Activated T-cell treated with anti-CD3 and anti-CD28 coated beads for 24 hours (primary cell): Measurements from ENCODE around the gene AGO3.
"Not testable (repeated sequence)": the region's sequence is repeated elsewhere in the genome, so short reads cannot be mapped to it uniquely, and the experiment has no call there.

Experiments used
- DNase-seq: peaks from one replicate; pipeline ENCODE4 v3.0.0-alpha.2; 2020; ENCODE audit warnings: low read depth

The AGO3 gene

DNA sequence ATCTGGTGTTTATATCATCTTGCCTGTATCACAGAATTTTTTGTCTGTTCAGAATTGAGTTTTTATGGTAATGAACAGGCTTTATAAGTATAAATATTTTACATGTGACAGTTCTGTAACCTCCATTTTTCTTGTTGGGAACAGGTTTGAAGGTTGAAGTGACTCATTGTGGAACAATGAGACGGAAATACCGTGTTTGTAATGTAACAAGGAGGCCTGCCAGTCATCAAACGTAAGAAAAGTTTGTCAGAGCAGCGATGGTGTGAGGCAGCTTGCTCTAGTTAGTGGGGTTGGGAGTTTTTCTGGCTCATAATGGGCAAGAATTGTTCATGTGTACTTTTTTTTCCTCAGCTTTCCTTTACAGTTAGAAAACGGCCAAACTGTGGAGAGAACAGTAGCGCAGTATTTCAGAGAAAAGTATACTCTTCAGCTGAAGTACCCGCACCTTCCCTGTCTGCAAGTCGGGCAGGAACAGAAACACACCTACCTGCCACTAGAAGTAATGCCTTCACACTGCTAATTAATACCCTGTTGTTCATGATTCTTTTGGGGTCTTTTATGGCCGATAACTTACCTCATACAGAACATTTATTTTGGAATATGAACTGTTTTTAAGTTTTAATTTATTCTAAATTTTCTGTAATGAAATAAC, 77.8 kb downstream of the AGO3 start:
- no peak for DNase-seq

DNA sequence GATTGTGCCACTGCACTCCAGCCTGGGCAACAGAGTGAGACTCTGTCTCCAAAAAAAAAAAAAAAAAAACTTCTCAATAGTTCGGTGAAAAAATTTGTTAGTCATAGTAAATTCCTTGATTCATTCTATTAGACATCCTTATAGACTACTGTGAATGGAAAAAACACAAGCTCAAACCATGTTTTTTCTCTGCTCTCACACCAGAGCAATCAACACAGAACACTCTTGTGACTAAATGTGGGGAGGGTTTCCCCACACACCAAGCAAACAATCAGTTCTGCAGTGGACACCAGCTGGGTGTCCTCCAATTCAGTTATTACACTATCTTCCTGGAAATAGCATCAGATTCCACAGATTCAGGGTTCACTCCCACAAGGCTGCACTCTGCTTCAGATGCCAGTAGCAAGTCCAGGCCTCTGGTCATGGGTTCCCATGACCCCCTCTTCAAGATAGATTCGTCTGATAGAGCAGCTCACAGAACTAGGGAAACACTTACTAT, 83.9 kb downstream of the AGO3 start:
- no peak for DNase-seq

DNA sequence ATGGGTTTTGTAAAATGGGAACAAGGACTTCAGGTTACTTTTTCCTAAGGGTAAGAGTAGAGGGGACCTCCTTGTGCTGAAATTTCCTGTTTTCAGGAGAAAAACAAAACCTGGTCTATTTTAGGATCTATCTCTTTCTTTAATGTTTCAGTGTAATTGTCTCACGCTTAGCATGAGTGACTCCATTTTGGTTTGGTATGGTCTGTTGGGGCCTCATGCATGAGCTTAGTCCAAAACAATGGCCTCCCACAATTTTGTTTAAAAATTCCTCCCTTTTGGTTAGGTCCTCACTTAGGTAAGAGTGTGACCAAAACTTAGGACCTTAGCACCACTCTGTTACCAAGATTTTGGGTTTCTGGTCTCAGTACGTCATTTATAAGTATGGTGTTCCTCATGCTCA, 85.8 kb downstream of the AGO3 start:
- no peak for DNase-seq

DNA sequence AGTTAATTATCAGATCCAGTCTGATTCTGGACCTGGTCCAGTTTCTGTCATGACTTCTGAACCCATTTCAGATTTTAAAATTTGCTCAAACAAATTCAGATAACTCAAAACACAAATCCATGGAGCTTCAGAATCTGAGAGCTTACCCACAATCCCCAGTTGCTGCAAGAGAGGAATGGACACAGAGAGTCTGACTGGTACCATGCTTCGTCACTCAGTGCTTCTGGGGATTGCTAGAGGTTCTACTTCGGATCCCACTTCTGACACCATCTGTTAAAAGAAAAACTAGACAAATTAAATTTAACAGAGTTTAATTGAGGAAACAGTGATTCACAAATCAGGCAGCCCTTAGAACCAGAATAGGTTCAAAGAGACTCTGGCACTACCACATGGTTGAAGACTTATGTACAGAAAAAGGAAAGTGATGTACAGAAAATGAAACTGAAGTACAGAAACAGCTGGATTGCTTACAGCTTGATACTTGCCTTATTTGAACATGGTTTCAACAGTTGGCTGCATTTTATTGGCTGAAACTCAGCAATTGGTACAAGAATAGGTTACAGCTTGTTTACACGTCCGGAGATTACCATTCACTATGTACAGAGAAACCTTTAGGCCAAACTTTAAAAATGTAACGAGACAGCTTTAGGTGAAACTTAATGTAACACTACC, 92.3 kb downstream of the AGO3 start:
- no peak for DNase-seq

DNA sequence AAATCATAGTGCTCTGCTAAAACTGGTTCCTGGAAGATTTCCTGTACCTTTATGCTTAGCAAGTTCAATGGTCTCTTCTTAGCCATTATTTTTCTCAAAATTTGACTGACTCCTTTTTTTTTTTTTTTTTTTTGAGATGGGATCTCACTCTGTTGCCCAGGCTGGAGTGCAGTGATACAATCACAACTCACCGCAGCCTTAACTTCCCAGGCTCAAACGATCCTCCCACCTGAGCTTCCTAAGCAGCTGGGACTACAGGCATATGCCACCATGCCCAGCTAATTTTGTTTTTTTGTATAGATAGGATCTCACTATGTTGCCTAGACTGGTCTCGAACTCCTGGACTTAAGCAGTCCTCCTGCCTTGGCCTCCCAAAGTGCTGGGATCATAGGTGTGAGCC, 93.1 kb downstream of the AGO3 start:
- not testable (repeated sequence) for DNase-seq

DNA sequence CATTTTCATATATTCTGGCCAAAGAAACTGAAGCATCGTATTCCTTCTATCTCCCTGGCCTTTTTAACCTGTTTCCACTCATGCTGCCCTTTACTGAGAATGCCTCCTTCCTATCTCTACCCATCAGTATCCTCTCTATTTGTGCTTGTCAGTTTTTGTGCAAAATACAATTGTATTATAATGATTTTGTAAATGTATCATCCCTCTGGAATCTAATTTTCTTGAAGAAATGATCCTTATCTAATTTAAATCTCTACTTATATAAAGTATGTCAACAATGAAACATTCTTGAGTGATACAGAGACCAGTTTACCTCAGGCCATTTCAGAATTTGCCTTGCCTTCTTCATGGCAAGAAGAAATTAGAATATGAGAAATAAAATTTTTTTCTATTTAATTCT, 93.9 kb downstream of the AGO3 start:
- DNase-seq = no peak

DNA sequence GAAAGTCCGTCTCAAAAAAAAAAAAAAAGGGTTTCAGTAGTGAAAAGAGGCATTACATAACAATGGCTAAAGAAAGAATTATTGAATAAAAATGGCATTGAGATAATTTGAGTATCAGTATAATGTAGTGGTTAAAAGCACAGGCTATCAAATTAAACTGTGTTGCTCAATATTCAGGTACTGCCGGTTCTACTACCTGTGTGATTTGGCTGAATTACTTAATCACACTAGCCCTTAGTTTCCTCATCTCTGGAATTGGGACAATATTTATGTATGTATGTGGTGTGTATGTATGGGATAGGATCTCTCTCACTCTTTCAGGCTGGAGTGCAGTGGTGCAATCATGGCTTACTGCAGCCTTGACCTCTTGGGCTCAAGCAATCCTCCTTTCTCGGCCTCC, 96.9 kb downstream of the AGO3 start:
- no peak for DNase-seq

DNA sequence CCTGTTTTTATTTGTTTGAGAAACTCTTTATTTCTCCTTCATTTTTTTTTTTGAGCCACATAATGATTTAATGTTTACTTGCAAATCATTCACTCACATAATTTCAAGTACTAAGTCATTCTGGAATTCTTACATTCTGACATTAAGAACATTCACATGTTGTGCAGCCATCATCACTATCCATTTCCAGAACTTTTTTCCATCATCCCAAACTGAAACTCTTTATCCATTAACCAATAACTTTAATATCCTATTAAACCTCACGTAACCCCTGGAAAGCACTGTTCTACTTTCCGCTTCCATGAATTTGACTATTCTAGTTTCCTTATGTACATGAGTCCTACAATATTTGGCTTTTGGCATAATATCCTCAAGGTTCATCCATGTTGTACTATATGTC, 100.5 kb downstream of the AGO3 start:
- no peak for DNase-seq

DNA sequence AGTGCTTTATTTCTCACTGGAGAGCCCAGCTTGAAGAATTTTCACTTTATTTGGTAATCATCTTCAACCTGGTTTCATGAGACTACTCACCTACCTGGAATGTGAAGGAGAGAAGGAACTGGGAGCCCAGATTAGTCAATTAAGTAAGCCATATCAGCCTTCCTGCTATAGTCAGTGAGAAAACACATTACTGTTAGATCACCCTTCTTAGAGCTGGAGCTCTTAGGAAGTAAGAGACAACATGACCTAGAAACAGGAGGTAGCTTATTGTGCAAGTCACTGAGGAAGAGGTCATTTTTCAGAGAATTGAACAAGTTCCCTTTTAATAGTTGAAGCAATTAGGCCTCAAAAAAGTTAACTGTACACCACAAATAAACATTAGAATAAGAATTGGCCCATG, 103.8 kb downstream of the AGO3 start:
- no peak for DNase-seq

DNA sequence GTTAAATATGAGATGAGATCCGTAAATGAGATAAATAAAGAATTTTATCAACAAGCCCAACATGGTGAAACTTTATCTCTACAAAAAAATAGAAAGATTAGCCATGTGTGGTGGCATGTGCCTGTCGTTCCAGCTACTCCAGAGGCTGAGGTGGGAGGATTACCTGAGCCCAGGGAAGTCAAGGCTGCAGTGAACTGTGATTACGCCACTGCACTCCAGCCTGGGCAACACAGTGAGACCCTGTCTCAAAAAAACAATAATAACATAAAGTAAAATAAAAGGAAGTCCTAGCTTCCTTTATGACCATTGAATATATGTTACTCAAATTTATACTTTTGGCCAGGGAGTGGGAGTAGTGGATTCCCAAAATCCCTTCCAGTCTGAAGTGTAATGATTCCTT, 104.2 kb downstream of the AGO3 start:
- DNase-seq = no peak

DNA sequence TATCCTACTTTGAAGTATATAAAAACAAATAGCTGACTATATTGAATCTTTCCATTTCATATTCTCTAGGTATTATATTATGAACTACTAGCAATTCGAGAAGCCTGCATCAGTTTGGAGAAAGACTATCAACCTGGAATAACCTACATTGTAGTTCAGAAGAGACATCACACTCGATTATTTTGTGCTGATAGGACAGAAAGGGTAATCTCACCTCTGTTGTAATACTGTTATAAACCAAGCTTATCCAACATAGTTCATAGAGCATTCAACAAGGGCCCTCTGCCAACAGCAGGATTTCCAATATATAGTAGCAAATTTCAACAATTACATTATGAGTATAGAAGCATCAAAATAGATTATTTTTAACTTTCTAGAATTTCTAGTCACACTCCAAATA, 109.3 kb downstream of the AGO3 start:
- DNase-seq = no peak

DNA sequence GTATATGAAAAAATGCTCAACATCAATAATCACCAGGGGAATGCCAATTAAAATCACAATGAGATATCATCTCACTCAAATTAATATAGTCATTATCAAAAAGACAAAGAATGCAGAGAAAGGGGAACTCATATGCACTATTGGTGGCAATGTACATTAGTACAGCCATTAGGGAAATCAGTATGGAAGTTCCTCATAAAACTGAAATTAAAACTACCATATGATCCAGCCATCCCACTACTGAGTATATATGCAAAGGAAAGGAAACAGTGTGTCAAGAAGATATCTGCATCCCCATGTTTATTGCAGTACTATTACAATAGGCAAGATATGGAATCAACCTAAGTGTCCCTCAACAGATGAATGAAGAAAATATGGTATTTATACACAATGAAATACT, 120.9 kb downstream of the AGO3 start:
- no peak for DNase-seq

DNA sequence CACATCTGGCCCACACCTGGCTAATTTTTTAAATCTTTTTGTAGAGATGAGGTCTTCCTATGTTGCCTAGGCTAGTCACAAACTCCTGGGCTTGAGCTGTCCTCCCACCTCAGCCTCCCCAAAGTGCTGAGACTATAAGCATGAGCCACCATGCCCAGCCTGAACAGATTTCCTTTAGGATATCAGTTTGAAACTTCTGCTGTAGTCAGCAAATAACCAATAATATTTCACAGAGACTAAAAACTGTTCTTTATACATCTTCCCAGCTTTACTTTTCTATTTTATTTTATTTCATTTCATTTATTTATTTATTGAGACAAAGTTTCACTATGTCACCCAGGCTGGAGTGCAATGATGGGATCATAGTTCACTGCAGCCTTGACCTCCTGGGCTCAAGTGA, 123.1 kb downstream of the AGO3 start:
- DNase-seq = no peak

DNA sequence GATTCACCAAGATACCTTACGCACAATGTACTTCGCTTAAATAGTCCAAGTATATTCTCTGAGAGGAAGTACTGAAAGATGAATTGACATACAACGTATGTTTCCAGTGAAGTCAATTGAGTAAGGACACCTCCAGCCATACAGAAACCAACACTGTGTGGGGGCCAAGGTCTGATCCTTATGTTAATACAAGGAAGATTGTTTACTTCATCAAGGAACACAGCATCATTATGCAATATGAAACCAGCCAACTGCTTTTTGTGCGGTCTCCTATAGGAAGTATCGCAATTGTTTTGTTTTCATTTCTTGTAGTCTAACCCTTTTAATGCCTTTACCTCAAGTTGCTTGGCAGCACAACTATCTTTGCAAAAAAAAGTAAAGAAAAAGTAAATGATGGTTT, 124.8 kb downstream of the AGO3 start:
- no peak for DNase-seq

DNA sequence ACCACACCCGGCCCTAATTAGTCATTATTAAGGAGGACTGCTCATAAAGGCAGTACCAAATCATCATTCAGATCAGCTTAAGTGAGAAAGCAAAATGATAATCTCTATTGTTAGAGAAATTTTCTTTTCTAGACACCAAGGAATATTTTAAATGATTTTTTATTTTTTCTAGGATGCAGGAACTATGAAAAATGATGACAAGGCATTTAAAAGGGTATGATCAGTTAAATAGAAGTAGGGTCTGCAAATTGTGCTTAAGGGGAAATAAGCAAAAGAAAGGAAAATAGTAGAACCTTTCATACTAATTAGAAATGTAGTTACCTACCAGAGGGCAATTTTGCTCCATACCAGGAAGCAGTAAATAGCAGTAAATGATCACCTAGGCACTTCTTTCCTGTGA, 131.4 kb downstream of the AGO3 start:
- no peak for DNase-seq

DNA sequence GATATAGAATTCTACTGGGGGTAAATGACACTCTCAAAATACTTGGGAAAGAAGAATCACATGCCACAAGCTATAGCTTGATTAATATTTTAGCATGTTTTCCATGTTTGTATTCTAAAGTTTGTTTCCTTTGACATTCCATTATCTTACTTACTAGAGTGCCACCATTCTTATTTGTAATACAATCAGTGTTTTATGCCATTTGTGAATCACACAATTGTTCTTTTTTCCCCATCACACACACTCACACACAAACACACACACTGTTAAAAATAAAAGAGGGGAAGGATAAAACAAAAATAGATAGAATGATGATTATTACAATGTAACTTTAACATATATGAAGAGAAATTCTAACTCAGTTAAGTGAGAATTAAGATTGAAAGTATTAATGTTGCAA, 137.0 kb downstream of the AGO3 start:
- DNase-seq = no peak

DNA sequence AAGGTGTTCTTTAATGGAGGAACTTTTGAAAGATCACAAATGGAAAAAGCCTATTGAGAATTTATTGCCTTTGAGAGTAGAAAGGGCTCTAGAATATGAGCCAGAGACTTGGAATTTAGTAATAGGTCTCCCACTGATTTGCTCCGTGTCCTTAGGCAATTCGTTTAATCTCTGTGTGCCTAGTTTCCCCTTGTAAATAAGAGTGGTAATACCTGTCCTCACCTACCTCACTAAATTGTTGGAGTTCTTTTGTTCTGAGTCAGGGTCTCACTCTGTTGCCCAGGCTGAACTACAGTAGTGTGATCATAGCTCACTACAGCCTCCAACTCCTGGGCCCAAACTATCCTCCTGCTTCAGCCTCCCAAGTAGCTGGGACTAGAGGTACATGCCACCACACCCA, 138.0 kb downstream of the AGO3 start:
- DNase-seq = no peak

DNA sequence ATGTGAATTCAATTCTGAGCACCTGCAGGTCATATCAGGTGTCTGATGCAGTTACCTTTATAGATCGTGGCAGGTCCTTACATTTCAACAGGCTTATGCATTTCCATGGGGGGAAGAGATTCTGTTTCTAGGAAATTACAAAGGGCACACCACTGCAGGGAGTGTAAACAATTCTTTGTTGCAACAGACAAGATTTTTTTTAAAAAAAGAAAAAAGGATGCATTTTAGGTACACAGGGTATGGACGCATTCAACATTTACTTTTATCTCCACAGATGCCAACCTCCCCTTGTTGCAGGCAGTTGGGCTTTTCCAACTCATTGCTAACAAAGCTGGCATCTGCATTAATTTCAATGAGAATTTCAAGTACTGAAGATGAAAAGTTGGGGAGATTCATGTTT, 139.4 kb downstream of the AGO3 start:
- DNase-seq = no peak

DNA sequence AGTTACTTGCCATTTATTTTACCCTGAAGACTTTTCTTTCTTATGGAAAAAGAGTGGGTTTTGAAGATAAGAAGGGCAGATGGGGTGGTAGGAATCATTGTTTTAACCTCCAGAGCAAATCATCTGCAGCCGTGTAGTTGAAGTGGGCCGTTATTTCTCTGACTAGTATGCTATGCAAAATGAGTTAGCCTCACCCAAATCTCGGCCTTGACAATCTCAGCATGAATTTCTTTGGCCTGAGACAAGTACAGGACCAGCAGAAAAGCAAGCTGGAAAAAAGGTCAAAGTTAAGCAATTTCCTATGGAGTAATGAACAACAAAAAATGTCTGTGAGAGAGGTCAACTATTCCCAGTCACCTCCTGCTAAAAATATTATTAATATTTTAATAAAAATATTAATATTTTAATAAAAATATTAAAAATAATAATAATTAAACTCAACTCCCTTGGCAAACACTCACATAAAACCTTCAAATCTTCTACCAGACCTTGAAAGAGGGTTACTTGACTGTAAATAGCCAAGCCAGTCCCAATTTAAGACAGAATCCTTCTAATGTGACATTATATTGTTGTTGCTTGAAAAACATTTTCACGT, 146.2 kb downstream of the AGO3 start:
- no peak for DNase-seq

DNA sequence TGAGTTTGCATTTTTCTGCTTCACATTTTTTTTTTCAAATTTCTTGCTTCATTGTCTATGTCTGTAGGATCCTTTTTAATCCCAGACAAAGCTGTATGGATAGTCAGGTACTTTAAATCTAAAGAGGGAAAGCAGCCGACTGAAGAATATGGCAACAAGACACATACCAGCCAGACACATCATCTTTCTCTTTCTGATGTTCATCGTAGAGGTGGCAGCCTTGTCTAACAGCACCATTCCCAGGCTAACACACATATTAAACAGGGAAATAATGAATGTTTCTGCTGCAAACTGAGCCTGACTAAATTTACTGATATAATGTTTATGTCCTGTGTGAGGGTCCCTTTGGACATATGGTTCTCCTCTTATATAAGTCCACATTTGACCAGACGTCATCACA, 149.3 kb downstream of the AGO3 start:
- no peak for DNase-seq

DNA sequence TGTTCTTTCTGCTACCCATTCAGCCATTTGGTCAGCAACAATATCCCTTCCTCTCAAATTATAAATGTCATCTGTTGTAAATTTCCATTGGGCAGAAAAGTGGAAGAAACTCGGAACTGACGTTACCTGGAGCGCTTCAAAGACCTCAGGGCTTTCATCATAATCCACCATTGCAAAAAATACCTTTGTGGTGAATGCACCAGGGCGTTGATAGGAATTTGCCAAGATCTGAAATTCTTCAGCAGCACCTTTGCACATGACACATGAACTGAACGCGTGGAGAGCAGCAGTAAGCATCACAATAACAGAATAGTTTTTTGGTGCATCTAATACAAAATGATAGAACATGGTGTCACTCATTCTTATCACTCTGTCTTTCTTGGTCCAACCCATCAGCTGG, 149.9 kb downstream of the AGO3 start:
- no peak for DNase-seq

DNA sequence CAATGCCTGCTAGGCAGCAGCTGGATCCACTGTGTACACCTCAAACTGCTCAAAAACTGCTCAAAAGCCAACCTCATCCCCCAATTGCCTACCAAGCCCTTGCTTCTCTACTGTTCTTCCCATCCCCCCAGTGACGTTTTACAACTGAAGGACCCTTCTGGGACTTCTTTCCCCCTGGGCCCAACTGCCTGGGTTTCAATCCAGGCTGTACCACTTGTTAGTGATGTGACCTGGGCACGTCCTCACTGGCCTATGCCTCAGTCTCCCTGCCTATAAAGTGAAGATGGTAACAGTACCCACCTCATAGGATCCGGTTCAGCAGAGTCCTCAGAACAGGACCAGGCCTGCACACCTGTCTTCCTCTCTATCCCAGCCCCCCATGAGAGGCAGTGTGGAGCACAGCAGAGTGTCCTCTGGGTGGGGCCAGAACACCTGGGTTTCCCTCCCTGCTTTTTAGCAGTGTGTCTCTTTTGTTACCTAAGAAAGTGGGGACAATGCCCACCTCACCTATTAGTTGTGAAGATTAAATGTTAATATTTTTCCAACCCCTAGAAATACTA, 151.1 kb downstream of the AGO3 start:
- DNase-seq = no peak

DNA sequence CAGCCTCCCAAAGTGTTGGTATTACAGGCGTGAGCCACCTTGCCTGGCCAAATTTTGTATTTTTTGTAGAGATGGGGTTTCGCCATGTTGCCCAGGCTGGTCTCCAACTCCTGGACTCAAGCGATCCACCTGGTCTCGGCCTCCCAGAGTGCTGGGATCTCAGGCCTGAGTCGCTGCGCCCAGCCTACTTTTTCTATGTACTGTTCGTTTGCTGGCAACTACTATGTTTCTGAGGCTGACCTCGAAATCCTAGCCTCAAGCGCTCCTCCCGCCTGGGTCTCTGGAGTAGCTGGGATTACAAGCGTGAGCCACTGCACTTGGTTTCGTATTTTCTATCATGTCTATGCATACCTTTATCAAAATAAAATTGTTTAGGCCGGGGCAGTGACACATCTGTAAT, 152.3 kb downstream of the AGO3 start:
- no peak for DNase-seq
